K562 (cell line): ENCODE measurements around the gene HAPLN3. TPM values are rescaled to one million over a fixed set of nuclear protein-coding genes. Genes with fewer than 3 reads are reported as not detected.

ENCODE experiments used
- ATAC-seq: fragments of 200-7000 bp; cut with Tn5 transposase; 3 replicates; pipeline ENCODE4 v1.9.1; 2020; ENCODE audit warnings: moderate library complexity
- BruUV-seq: library from RNA; stranded (reverse); fragments of 400-500 nt; replicated peaks from 2 replicates; lab custom pipeline; 2021; lab: Mats Ljungman, UMichigan
- CTCF ChIA-PET: fragments of 300-600 bp; formaldehyde crosslinking; extraction: SDS; loops from one replicate; lab custom pipeline; 2021; ENCODE audit warnings: low intra/inter-chr PET ratio; lab: Yijun Ruan, JAX
- POLR2A ChIA-PET: fragments of 300-600, 350-650 bp; sonication (Branson Sonifier 250); formaldehyde crosslinking; extraction: SDS; loops from one replicate; lab custom pipeline; 2021; ENCODE audit warnings: antibody characterized with exemption, inconsistent platforms; lab: Yijun Ruan, JAX
- DNase-seq, 4 experiments: peaks; one replicate each; pipeline versions ENCODE4 v3.0.0 to v3.0.0-alpha.2; 2011 to 2018; ENCODE audit warnings: low spot score in 3 of 4, mixed read lengths in 3 of 4; ENCODE audit errors: extremely low read depth in 1 of 4
- FAIRE-seq: peaks from 2 replicates; lab custom pipeline; 2011; peaks lifted over from hg19 to GRCh38; lab: Jason Lieb, UNC
- H2AFZ ChIP-seq: 2 replicates; pipeline ENCODE4 v1.6.0; 2011; ENCODE audit warnings: low read depth, low read length, control low read depth, inconsistent platforms
- H3K27ac ChIP-seq: fragments of 200-600 bp; 3 replicates; pipeline ENCODE4 v1.8.0; 2011; ENCODE audit warnings: low read depth, mild to moderate bottlenecking, control low read depth, inconsistent platforms, low read length, moderate library complexity, mixed read lengths; ENCODE audit errors: extremely low read depth
- H3K27me3 ChIP-seq, 2 experiments: fragments of 300-600 bp in 1 of 2; 2 replicates in 1 of 2; 3 replicates in 1 of 2; pipeline versions ENCODE4 v1.6.0 to v1.8.0; 2011; ENCODE audit warnings: inconsistent platforms in 2 of 2, low read length in 2 of 2, mild to moderate bottlenecking in 1 of 2, mixed read lengths in 1 of 2, moderate library complexity in 1 of 2; ENCODE audit not compliant: control insufficient read depth in 2 of 2, insufficient read depth in 2 of 2
- H3K36me3 ChIP-seq: fragments of 300-600 bp; 3 replicates; pipeline ENCODE4 v1.8.0; 2011; ENCODE audit warnings: mild to moderate bottlenecking, low read length, inconsistent platforms; ENCODE audit not compliant: control insufficient read depth, insufficient read depth
- H3K4me1 ChIP-seq, 2 experiments: fragments of 200-600 bp in 1 of 2; replicated peaks in 1 of 2; 2 replicates in 1 of 2; 3 replicates in 1 of 2; pipeline versions ENCODE4 v1.5.1 to v1.8.0; 2011; ENCODE audit warnings: inconsistent platforms in 2 of 2, low read length in 2 of 2, mild to moderate bottlenecking in 1 of 2, mixed read lengths in 1 of 2, moderate library complexity in 1 of 2; ENCODE audit not compliant: control insufficient read depth in 2 of 2, insufficient read depth in 2 of 2
- H3K4me2 ChIP-seq: 2 replicates; pipeline ENCODE4 v1.6.1; 2011; ENCODE audit warnings: low read length, control low read depth, inconsistent platforms, mixed read lengths; ENCODE audit not compliant: insufficient read depth
- H3K4me3 ChIP-seq: fragments of 200-600 bp; sonication (generic), shearing (Covaris generic); 2 replicates; pipeline ENCODE4 v1.5.1; 2016; ENCODE audit warnings: control low read depth, inconsistent platforms
- H3K79me2 ChIP-seq: fragments of 200-600 bp; 3 replicates; pipeline ENCODE4 v1.8.0; 2011; ENCODE audit warnings: low read length, inconsistent platforms; ENCODE audit not compliant: control insufficient read depth, insufficient read depth
- H3K9ac ChIP-seq, 2 experiments: 2 replicates each; pipeline versions ENCODE4 v1.6.0 to v1.6.1; 2011; ENCODE audit warnings: low read depth in 2 of 2, low read length in 2 of 2, control low read depth in 1 of 2, inconsistent platforms in 1 of 2, mild to moderate bottlenecking in 1 of 2, mixed read lengths in 1 of 2; ENCODE audit not compliant: insufficient read depth in 1 of 2
- H3K9me1 ChIP-seq: one replicate; pipeline ENCODE4 v1.6.0; 2011; ENCODE audit warnings: inconsistent platforms, mild to moderate bottlenecking, low read length, moderate library complexity; ENCODE audit not compliant: control insufficient read depth, insufficient read depth
- H3K9me3 ChIP-seq: replicated peaks from 2 replicates; pipeline ENCODE4 v1.5.1; 2011; ENCODE audit warnings: low read depth, low read length, inconsistent platforms; ENCODE audit not compliant: control insufficient read depth, insufficient read depth
- H4K20me1 ChIP-seq: replicated peaks from 2 replicates; pipeline ENCODE4 v1.6.1; 2011; ENCODE audit warnings: low read length, inconsistent platforms, mixed read lengths; ENCODE audit not compliant: control insufficient read depth, insufficient read depth
- BDP1 ChIP-seq: IDR thresholded peaks from 3 replicates; pipeline ENCODE4 v1.6.1; 2011; ENCODE audit not compliant: insufficient read length, insufficient read depth
- CBX1 ChIP-seq: sonication (generic); IDR thresholded peaks from 2 replicates; pipeline ENCODE4 v1.6.1; 2016; ENCODE audit warnings: antibody characterized with exemption, low read depth, mild to moderate bottlenecking
- CCNT2 ChIP-seq: IDR thresholded peaks from 2 replicates; pipeline ENCODE4 v1.6.1; 2011; ENCODE audit warnings: borderline replicate concordance, low read depth, mild to moderate bottlenecking, moderate library complexity, mixed read lengths, low read length; ENCODE audit not compliant: insufficient read length; ENCODE audit errors: extremely low read depth
- CREBBP ChIP-seq: IDR thresholded peaks from one replicate; pipeline ENCODE4 v1.6.1; 2012; ENCODE audit warnings: low read depth, mild to moderate bottlenecking, control low read depth, inconsistent platforms, low read length
- FOXA1 ChIP-seq: fragments of 450-650 bp; IDR thresholded peaks from 2 replicates; pipeline ENCODE4 v1.6.1; 2016; ENCODE audit warnings: mild to moderate bottlenecking, borderline replicate concordance
- GABPB1 ChIP-seq: sonication (generic); formaldehyde crosslinking; IDR thresholded peaks from 2 replicates; pipeline ENCODE4 v1.8.0; 2022; ENCODE audit warnings: mild to moderate bottlenecking, missing genetic modification reagents
- HDGF ChIP-seq: fragments of 450-650 bp; IDR thresholded peaks from 2 replicates; pipeline ENCODE4 v1.6.1; 2016
- KLF6 ChIP-seq: fragments of 250-450 bp; sonication (Bioruptor Pico); IDR thresholded peaks from 2 replicates; pipeline ENCODE4 v1.4.0; 2020; ENCODE audit warnings: mild to moderate bottlenecking, moderate library complexity, borderline replicate concordance
- NKRF ChIP-seq: fragments of 450-650 bp; IDR thresholded peaks from 2 replicates; pipeline ENCODE4 v1.6.1; 2016; ENCODE audit warnings: borderline replicate concordance
- NR1H2 ChIP-seq: sonication (generic); formaldehyde crosslinking; IDR thresholded peaks from 2 replicates; pipeline ENCODE4 v1.4.0; 2020; ENCODE audit warnings: mild to moderate bottlenecking, missing genetic modification reagents
- NR3C1 ChIP-seq: sonication (generic); formaldehyde crosslinking; IDR thresholded peaks from 2 replicates; pipeline ENCODE4 v1.8.1; 2022; ENCODE audit warnings: missing genetic modification reagents
- OTX1 ChIP-seq: fragments of 450-650 bp; formaldehyde crosslinking; IDR thresholded peaks from 2 replicates; pipeline ENCODE4 v1.4.0; 2022; ENCODE audit warnings: mild to moderate bottlenecking
- POLR2AphosphoS5 ChIP-seq: IDR thresholded peaks from 2 replicates; pipeline ENCODE4 v1.6.1; 2011; ENCODE audit warnings: mild to moderate bottlenecking, low read depth, low read length, moderate library complexity; ENCODE audit not compliant: control insufficient read depth, insufficient read depth
- SMAD3 ChIP-seq: fragments of 450-650 bp; formaldehyde crosslinking; conservative IDR thresholded peaks from 2 replicates; pipeline ENCODE4 v1.4.0; 2020; ENCODE audit warnings: mild to moderate bottlenecking
- TCF7 ChIP-seq: sonication (generic); IDR thresholded peaks from 2 replicates; pipeline ENCODE4 v1.6.1; 2016; ENCODE audit warnings: antibody characterized with exemption, borderline replicate concordance
- TEAD1 ChIP-seq, 2 experiments: fragments of 450-650 bp in 1 of 2; sonication (generic) in 1 of 2; formaldehyde crosslinking; IDR thresholded peaks; 2 replicates each; pipeline versions ENCODE4 v1.4.0 to v1.8.0; 2020 to 2022; ENCODE audit warnings: mild to moderate bottlenecking in 2 of 2, missing genetic modification reagents in 1 of 2
- TEAD4 ChIP-seq, 2 experiments: sonication (generic) in 1 of 2; formaldehyde crosslinking in 1 of 2; IDR thresholded peaks; 2 replicates each; pipeline versions ENCODE4 v1.6.1 to v1.8.0; 2012 to 2022; ENCODE audit warnings: borderline replicate concordance in 1 of 2, inconsistent platforms in 1 of 2, low read length in 1 of 2, mild to moderate bottlenecking in 1 of 2, missing genetic modification reagents in 1 of 2
- ZNF124 ChIP-seq: sonication (generic); formaldehyde crosslinking; IDR thresholded peaks from 2 replicates; pipeline ENCODE4 v1.8.1; 2022; ENCODE audit warnings: missing genetic modification reagents
- ZNF175 ChIP-seq: fragments of 200-800 bp; sonication (Bioruptor generic); IDR thresholded peaks from 2 replicates; pipeline ENCODE4 v1.6.1; 2016; ENCODE audit warnings: low read depth, mild to moderate bottlenecking, missing genetic modification characterization, missing compliant biosample characterization
- ZNF232 ChIP-seq: sonication (generic); formaldehyde crosslinking; IDR thresholded peaks from 2 replicates; pipeline ENCODE4 v1.8.0; 2022; ENCODE audit warnings: mild to moderate bottlenecking, missing genetic modification reagents
- ZNF347 ChIP-seq: fragments of 450-650 bp; formaldehyde crosslinking; IDR thresholded peaks from 2 replicates; pipeline ENCODE4 v1.4.0; 2020; ENCODE audit warnings: low read depth, mild to moderate bottlenecking, moderate library complexity
- ZNF551 ChIP-seq: fragments of 250-450 bp; sonication (Bioruptor Pico); IDR thresholded peaks from 2 replicates; pipeline ENCODE4 v1.5.0; 2021; ENCODE audit warnings: mild to moderate bottlenecking, moderate library complexity
- ZNF589 ChIP-seq: fragments of 200-800 bp; sonication (Bioruptor generic); IDR thresholded peaks from 2 replicates; pipeline ENCODE4 v1.6.1; 2016; ENCODE audit warnings: low read depth, missing genetic modification characterization, missing compliant biosample characterization
- WGBS: fragments of 100-300 bp; shearing (Covaris generic); methylation state at CpG from one replicate; pipeline ENCODE4 v1.1.6; 2016; ENCODE audit warnings: low coverage, mixed read lengths; ENCODE audit not compliant: insufficient coverage; ENCODE audit errors: missing lambda C conversion rate; 5-methylcytosine and 5-hydroxymethylcytosine counted together
- in situ Hi-C: fragments of 300-500 bp; cut with MboI; formaldehyde crosslinking; loops from 4 replicates; pipeline ENCODE4 v1.15.0; 2018; ENCODE audit warnings: inconsistent platforms, mixed read lengths
- intact Hi-C: fragments of 100-400 bp; cut with micrococcal nuclease; formaldehyde crosslinking; loops from 2 replicates; pipeline ENCODE4 v1.14.2; 2022
- polyA plus RNA-seq, 8 experiments: library from polyadenylated mRNA; depleted of rRNA in 4 of 8; stranded (reverse) in 5 of 8; unstranded in 3 of 8; fragments of >200 nt; fragmentation: Nextera tagmentation in 2 of 8; fragmentation: Illumina TruSeq in 1 of 8; extraction: Ambion mirVana in 2 of 8; extraction: Trizol in 1 of 8; gene quantifications; 2 replicates each; pipeline versions ENCODE4 v1.2.1 to v1.2.3, GENCODE V29; 2011 to 2014; ENCODE audit warnings: inconsistent platforms in 1 of 8, missing spikeins in 1 of 8
- total RNA-seq, 7 experiments: library from RNA; depleted of rRNA in 6 of 7; stranded (reverse); fragments of >200 nt in 6 of 7; fragmentation: Illumina TruSeq in 2 of 7; extraction: Trizol in 2 of 7; gene quantifications; 2 replicates each; pipeline versions ENCODE4 v1.2.1 to v1.2.3, GENCODE V29; 2011 to 2021; ENCODE audit warnings: low replicate concordance in 1 of 7

Gene HAPLN3
- total and polyA plus RNA-seq, 9 of the 15 experiments (the other 6 are each of a cell fraction or from before 2014, with no cell fraction given) = 0.04 to 2.4 (median 0.65) TPM

GRCh38 chr15:88874275-88874674 is 21.1 kb downstream of the HAPLN3 start (continued):
- TF ChIP-seq NKRF = no peak
- no peak for TF ChIP-seq TEAD4 (IDR thresholded peaks at IDR 0.05; ENCODE audit: low read length)
- TF ChIP-seq TEAD4 (CRISPR knock-in tag; IDR thresholded peaks at IDR 0.05; ENCODE audit: borderline replicate concordance) = no peak
- TF ChIP-seq CBX1 = no peak
- no peak for TF ChIP-seq POLR2AphosphoS5
- TF ChIP-seq CCNT2 = no peak
- TF ChIP-seq GABPB1 (CRISPR knock-in tag) = no peak
- no peak for TF ChIP-seq KLF6 (CRISPR knock-in tag)
- no peak for TF ChIP-seq TEAD1 (CRISPR knock-in tag; IDR thresholded peaks at IDR 0.05)

GRCh38 chr15:88873786-88874185 is 21.6 kb downstream of the HAPLN3 start:
- peaks cover 5% of the 10 kb centered on the region for H3K9me1 ChIP-seq
- H3K9me3 ChIP-seq = no peaks in the 10 kb centered on the region
- DNase-seq = no peak
- no peak overlapping the region for H3K9ac ChIP-seq
- FAIRE-seq = no peak
- in situ Hi-C loops (no loop called here), intact Hi-C loops (loop anchor here (5.0 kb wide), 1 partner anchor 36 kb away; no protein-coding TSS in a partner anchor)
- H3K4me2 ChIP-seq = no peak overlapping the region
- CTCF ChIA-PET = no interaction called here
- no peak overlapping the region for H3K27ac ChIP-seq
- no peaks in the 10 kb centered on the region for H3K79me2 ChIP-seq
- no TSS peak for BruUV-seq
- H4K20me1 ChIP-seq = peaks cover 5% of the 10 kb centered on the region
- ATAC-seq = no peak
- no peak overlapping the region for H2AFZ ChIP-seq
- no peak for TF ChIP-seq OTX1 (CRISPR knock-in tag)
- TF ChIP-seq SMAD3 = no peak
- no peak for TF ChIP-seq ZNF232 (CRISPR knock-in tag)
- TF ChIP-seq ZNF589 (CRISPR knock-in tag) = no peak
- no peak for TF ChIP-seq TCF7
- TF ChIP-seq FOXA1 = no peak
- no peak for TF ChIP-seq BDP1
- no peak for TF ChIP-seq NR1H2 (CRISPR knock-in tag)
- TF ChIP-seq CREBBP = no peak
- no peak for TF ChIP-seq ZNF175
- TF ChIP-seq NR3C1 (CRISPR knock-in tag) = no peak
- TF ChIP-seq HDGF = no peak
- TF ChIP-seq ZNF551 = no peak
- TF ChIP-seq ZNF124 (CRISPR knock-in tag) = no peak
- TF ChIP-seq ZNF347 (CRISPR knock-in tag) = no peak
- H3K36me3 ChIP-seq = no peaks in the 10 kb centered on the region
- peaks cover 41 to 77% of the 10 kb centered on the region in 2 experiments; a peak in 4 of 5 replicates for H3K27me3 ChIP-seq
- WGBS = 5% methylated on average over 12 of the region's 13 CpGs
- H3K4me3 ChIP-seq = no peak overlapping the region
- H3K4me1 ChIP-seq = peaks cover 8 to 29% of the 10 kb centered on the region in 2 experiments; a peak in 4 of 5 replicates
- POLR2A ChIA-PET = interaction anchor here (0.6 kb wide), 1 partner anchor 39 kb away, joined by 3 read pairs; no protein-coding TSS in a partner anchor
